ENCODE data around the gene PIR. TPM values are rescaled to one million over a fixed set of nuclear protein-coding genes. Genes with fewer than 3 reads are reported as not detected.

The PIR gene
- total RNA-seq, 1 experiment from 2014 or later = 27.5 TPM

DNA sequence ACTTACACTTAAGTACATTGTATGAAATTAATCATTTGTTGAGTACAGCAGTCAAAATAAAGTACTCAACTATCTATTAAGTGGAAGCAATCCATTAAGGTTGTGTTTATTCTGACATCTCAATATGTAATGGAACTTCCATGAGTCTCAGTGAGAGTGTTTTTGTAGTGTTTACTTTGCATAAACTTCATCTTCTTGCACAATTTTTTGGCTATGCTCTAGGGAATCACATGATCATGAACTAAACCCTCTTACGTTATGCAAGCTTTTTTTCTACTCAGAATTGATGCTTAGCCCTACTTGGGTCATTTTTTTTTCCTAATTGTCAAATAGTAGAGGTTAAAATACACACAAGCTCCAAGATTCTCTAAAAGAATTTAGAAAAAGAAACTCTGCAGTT is 136.7 kb downstream of the PIR start:
- CTCF ChIA-PET = no interaction called here
- Histone ChIP-seq H4K20me1 (ENCODE audit: insufficient read depth) (no peaks in the 10 kb centered on the region), H3K79me2 (ENCODE audit: insufficient read depth, low read length) (no peaks in the 10 kb centered on the region), H3K27ac (ENCODE audit: low read depth, low read length) (no peak overlapping the region), H3K4me3 (replicated peaks in 1 of 2; ENCODE audit: low read depth in 1 of 2, low read length in 2 of 2) (no peak overlapping the region), H3K9me3 (ENCODE audit: control insufficient read depth in 1 of 2, insufficient read depth in 1 of 2, low read depth in 1 of 2, low read length in 2 of 2) (no peaks in the 10 kb centered on the region), H3K9ac (ENCODE audit: low read length) (no peak overlapping the region), H3K27me3 (ENCODE audit: insufficient read depth, low read length) (no peaks in the 10 kb centered on the region), H3K36me3 (ENCODE audit: control insufficient read depth in 1 of 2, insufficient read depth in 2 of 2, low read length in 2 of 2) (no peaks in the 10 kb centered on the region), H2AFZ (ENCODE audit: low read depth, low read length, poor library complexity, severe bottlenecking) (no peak overlapping the region), H3K4me1 (ENCODE audit: control insufficient read depth in 1 of 2, insufficient read depth in 2 of 2, low read length in 2 of 2) (no peaks in the 10 kb centered on the region), H3K9me2 (ENCODE audit: insufficient read depth) (no peaks in the 10 kb centered on the region), H3K4me2 (ENCODE audit: low read length) (no peak overlapping the region)
- ATAC-seq (no peak), DNase-seq (ENCODE audit: low read depth, low spot score) (no peak)
- intact Hi-C loops (cut with micrococcal nuclease) = no loop called here
- RAD21 ChIA-PET (ENCODE audit: low non-redundant PET in 1 of 2, low total read pairs in 2 of 2, uncharacterized antibody in 2 of 2, unreplicated experiment in 2 of 2) = no interaction called here
- BruUV-seq (replicated peaks) = no TSS peak
- POLR2A ChIA-PET = no interaction called here
- TF ChIP-seq POLR2AphosphoS5 (IDR thresholded peaks at IDR 0.05; ENCODE audit: low read depth, low read length) (no peak), ZFX (IDR thresholded peaks at IDR 0.05) (no peak)

DNA sequence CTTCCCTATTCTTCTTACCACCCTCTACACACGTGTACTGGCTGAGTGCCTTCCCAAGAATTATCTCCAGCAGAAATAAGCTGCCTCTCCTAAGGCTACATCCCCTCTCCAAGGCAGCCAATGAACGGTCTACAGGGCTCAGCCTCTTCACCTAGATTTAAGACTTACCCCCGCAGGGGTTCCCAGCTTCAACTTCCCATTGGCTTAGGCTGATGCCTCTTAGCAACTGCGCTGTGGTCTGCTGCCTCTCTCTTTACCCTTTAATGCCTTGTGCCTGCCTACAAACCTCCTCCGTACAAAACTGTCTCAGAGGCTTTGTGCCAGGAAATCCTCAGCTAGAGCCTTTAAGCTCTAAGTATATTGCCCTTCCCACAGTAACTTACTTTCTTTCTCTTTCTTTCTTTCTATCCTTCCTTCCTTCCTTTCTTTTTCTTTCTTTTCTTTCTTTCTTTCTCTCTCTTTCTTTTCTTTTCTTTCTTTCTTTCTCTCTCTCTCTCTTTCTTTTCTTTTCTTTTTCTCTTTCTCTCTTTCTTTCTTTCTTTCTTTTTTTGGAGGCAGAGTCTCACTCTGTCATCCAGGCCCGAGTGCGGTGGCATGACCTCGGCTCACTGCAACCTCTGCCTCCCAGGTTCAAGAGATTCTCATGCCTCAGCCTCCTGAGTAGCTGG is 142.7 kb downstream of the PIR start:
- Histone ChIP-seq H3K9me2 (ENCODE audit: insufficient read depth) (no peaks in the 10 kb centered on the region), H2AFZ (ENCODE audit: low read depth, low read length, poor library complexity, severe bottlenecking) (no peak overlapping the region), H4K20me1 (ENCODE audit: insufficient read depth) (no peaks in the 10 kb centered on the region), H3K4me1 (ENCODE audit: control insufficient read depth in 1 of 2, insufficient read depth in 2 of 2, low read length in 2 of 2) (no peaks in the 10 kb centered on the region), H3K9ac (ENCODE audit: low read length) (no peak overlapping the region), H3K4me2 (ENCODE audit: low read length) (no peak overlapping the region), H3K27me3 (ENCODE audit: insufficient read depth, low read length) (no peaks in the 10 kb centered on the region), H3K9me3 (ENCODE audit: control insufficient read depth in 1 of 2, insufficient read depth in 1 of 2, low read depth in 1 of 2, low read length in 2 of 2) (no peaks in the 10 kb centered on the region), H3K4me3 (replicated peaks in 1 of 2; ENCODE audit: low read depth in 1 of 2, low read length in 2 of 2) (no peak overlapping the region), H3K36me3 (ENCODE audit: control insufficient read depth in 1 of 2, insufficient read depth in 2 of 2, low read length in 2 of 2) (no peaks in the 10 kb centered on the region), H3K79me2 (ENCODE audit: insufficient read depth, low read length) (no peaks in the 10 kb centered on the region), H3K27ac (ENCODE audit: low read depth, low read length) (no peak overlapping the region)
- CTCF ChIA-PET = interaction anchor here (1.0 to 1.4 kb wide), 2 partner anchors 121 to 143 kb away, joined by 3 read pairs; partner anchors contain the start of gene PIR
- intact Hi-C loops (cut with micrococcal nuclease) = no loop called here
- ATAC-seq (no peak), DNase-seq (ENCODE audit: low read depth, low spot score) (no peak)
- RAD21 ChIA-PET (ENCODE audit: low non-redundant PET in 1 of 2, low total read pairs in 2 of 2, uncharacterized antibody in 2 of 2, unreplicated experiment in 2 of 2) = no interaction called here
- POLR2A ChIA-PET = no interaction called here
- no TSS peak for BruUV-seq (replicated peaks)
- TF ChIP-seq ELF1 (IDR thresholded peaks at IDR 0.05; ENCODE audit: borderline replicate concordance, low read depth) (no peak), SIN3A (IDR thresholded peaks at IDR 0.05; ENCODE audit: low read depth) (no peak), SP1 (IDR thresholded peaks at IDR 0.05; ENCODE audit: low read depth) (no peak), EGR1 (IDR thresholded peaks at IDR 0.05; ENCODE audit: low read depth) (no peak), YY1 (IDR thresholded peaks at IDR 0.05; ENCODE audit: extremely low read depth, insufficient replicate concordance, low read depth, low read length) (no peak), POLR2A (IDR thresholded peaks at IDR 0.05; ENCODE audit: borderline replicate concordance, extremely low read depth, insufficient read depth, insufficient read length) (no peak), EZH2phosphoT487 (IDR thresholded peaks at IDR 0.05; ENCODE audit: borderline replicate concordance) (no peak), POLR2AphosphoS5 (IDR thresholded peaks at IDR 0.05; ENCODE audit: low read depth, low read length) (no peak), RAD21 (IDR thresholded peaks at IDR 0.05; ENCODE audit: low read depth) (no peak), CBX3 (IDR thresholded peaks at IDR 0.05; ENCODE audit: low read depth) (no peak), SRF (IDR thresholded peaks at IDR 0.05; ENCODE audit: low read depth) (no peak), TCF7L2 (IDR thresholded peaks at IDR 0.05; ENCODE audit: borderline replicate concordance, extremely low read depth, insufficient read depth, insufficient read length) (no peak), FOSL1 (IDR thresholded peaks at IDR 0.05; ENCODE audit: low read depth) (no peak), ZFX (IDR thresholded peaks at IDR 0.05) (no peak), EZH2 (IDR thresholded peaks at IDR 0.05) (no peak), CEBPB (IDR thresholded peaks at IDR 0.05; ENCODE audit: low read depth) (no peak)
- TF ChIP-seq, protein P1, sequence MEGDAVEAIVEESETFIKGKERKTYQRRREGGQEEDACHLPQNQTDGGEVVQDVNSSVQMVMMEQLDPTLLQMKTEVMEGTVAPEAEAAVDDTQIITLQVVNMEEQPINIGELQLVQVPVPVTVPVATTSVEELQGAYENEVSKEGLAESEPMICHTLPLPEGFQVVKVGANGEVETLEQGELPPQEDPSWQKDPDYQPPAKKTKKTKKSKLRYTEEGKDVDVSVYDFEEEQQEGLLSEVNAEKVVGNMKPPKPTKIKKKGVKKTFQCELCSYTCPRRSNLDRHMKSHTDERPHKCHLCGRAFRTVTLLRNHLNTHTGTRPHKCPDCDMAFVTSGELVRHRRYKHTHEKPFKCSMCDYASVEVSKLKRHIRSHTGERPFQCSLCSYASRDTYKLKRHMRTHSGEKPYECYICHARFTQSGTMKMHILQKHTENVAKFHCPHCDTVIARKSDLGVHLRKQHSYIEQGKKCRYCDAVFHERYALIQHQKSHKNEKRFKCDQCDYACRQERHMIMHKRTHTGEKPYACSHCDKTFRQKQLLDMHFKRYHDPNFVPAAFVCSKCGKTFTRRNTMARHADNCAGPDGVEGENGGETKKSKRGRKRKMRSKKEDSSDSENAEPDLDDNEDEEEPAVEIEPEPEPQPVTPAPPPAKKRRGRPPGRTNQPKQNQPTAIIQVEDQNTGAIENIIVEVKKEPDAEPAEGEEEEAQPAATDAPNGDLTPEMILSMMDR (IDR thresholded peaks at IDR 0.05 in 2 of 3, conservative IDR thresholded peaks at IDR 0.05 in 1 of 3; ENCODE audit: borderline replicate concordance in 1 of 3, insufficient read depth in 1 of 3, low read depth in 2 of 3, low read length in 2 of 3) = no peak

Data from HCT116 (cell line).